Thoracic aorta (tissue), 2 donors: Measurements from ENCODE around the gene SH3RF1. TPM values are rescaled to one million over a fixed set of nuclear protein-coding genes. Genes with fewer than 3 reads are reported as not detected.
A peak's percentile ranks its signal among the peaks of the same experiment; 100 is the strongest.

Source experiments
- ATAC-seq: fragments of 150-250 bp; one replicate; pipeline ENCODE4 v1.8.0; 2017; ENCODE audit warnings: low read depth; ENCODE audit not compliant: insufficient number of reproducible peaks, low FRiP score
- DNase-seq: peaks from one replicate; pipeline ENCODE4 v3.0.0-alpha.2; 2020; ENCODE audit warnings: low spot score
- H3K27ac ChIP-seq, 2 donors: fragments of 200-600 bp; sonication (generic); 1 replicate in 1 of 2; 2 replicates in 1 of 2; pipeline ENCODE4 v1.5.1; 2016; ENCODE audit warnings: mild to moderate bottlenecking in 2 of 2, moderate library complexity in 2 of 2
- H3K27me3 ChIP-seq: fragments of 200-600 bp; sonication (generic); replicated peaks from 2 replicates; pipeline ENCODE4 v1.6.0; 2016; ENCODE audit warnings: mild to moderate bottlenecking; ENCODE audit not compliant: insufficient read depth
- H3K36me3 ChIP-seq: fragments of 200-600 bp; sonication (generic); one replicate; pipeline ENCODE4 v1.5.1; 2016
- H3K4me1 ChIP-seq, 2 donors: fragments of 200-600 bp; sonication (generic); 1 replicate in 1 of 2; 2 replicates in 1 of 2; pipeline versions ENCODE4 v1.5.1 to v1.6.0; 2016; ENCODE audit warnings: low read depth in 2 of 2, mild to moderate bottlenecking in 1 of 2; ENCODE audit not compliant: control insufficient read depth in 1 of 2
- H3K4me3 ChIP-seq: fragments of 200-600 bp; sonication (generic); 2 replicates; pipeline ENCODE4 v1.5.1; 2016; ENCODE audit warnings: mild to moderate bottlenecking
- H3K9me3 ChIP-seq: fragments of 200-600 bp; sonication (generic); 2 replicates; pipeline ENCODE4 v1.5.1; 2016
- CTCF ChIP-seq: fragments of 200-600 bp; sonication (generic); IDR thresholded peaks from one replicate; pipeline ENCODE4 v1.5.1; 2019; ENCODE audit warnings: antibody characterized with exemption
- total RNA-seq, 2 donors: library from RNA; depleted of rRNA; stranded (reverse); fragments of >200 nt; gene quantifications; one replicate each; pipeline versions ENCODE4 v1.1.0 to v1.2.3, GENCODE V29; 2016

SH3RF1 gene
- total RNA-seq, 2 donors from 2014 or later, result 21.9 to 24.6 TPM

GRCh38 chr4:169236873-169237626 is 33.7 kb downstream of the SH3RF1 start:
- Histone ChIP-seq H3K36me3 (no peaks in the 10 kb centered on the region), H3K4me1 (peaks cover 23 to 70% of the 10 kb centered on the region in 2 donors), H3K4me3 (no peak overlapping the region), H3K9me3 (no peaks in the 10 kb centered on the region), H3K27ac (peak overlapping the region in 1 of 2 donors; percentile 19), H3K27me3 (no peaks in the 10 kb centered on the region)
- TF ChIP-seq CTCF, result no peak
- ATAC-seq, result peak; percentile 13
- DNase-seq, result no peak

GRCh38 chr4:169236078-169236477 is 34.7 kb downstream of the SH3RF1 start:
- H3K27ac ChIP-seq, result no peak overlapping the region
- TF ChIP-seq CTCF, result no peak
- no peaks in the 10 kb centered on the region for H3K27me3 ChIP-seq
- no peaks in the 10 kb centered on the region for H3K9me3 ChIP-seq
- peaks cover 19 to 61% of the 10 kb centered on the region in 2 donors for H3K4me1 ChIP-seq
- DNase-seq, result no peak
- no peaks in the 10 kb centered on the region for H3K36me3 ChIP-seq
- no peak overlapping the region for H3K4me3 ChIP-seq
- ATAC-seq, result no peak

- DNase-seq (no peak), ATAC-seq (no peak)
- Histone ChIP-seq H3K9me3 (no peaks in the 10 kb centered on the region), H3K4me1 (peaks cover 25 to 61% of the 10 kb centered on the region in 2 donors), H3K36me3 (no peaks in the 10 kb centered on the region), H3K27me3 (no peaks in the 10 kb centered on the region), H3K4me3 (no peak overlapping the region), H3K27ac (no peak overlapping the region)
- no peak for TF ChIP-seq CTCF
Observed at GRCh38 chr4:169234137-169234855, 36.5 kb downstream of the SH3RF1 start.

GRCh38 chr4:169233691-169234090 is 37.1 kb downstream of the SH3RF1 start:
- ATAC-seq, result no peak
- H3K4me1 ChIP-seq, result peaks cover 25 to 61% of the 10 kb centered on the region in 2 donors
- H3K4me3 ChIP-seq, result no peak overlapping the region
- H3K27me3 ChIP-seq, result no peaks in the 10 kb centered on the region
- no peak for DNase-seq
- H3K9me3 ChIP-seq, result no peaks in the 10 kb centered on the region
- TF ChIP-seq CTCF, result no peak
- no peaks in the 10 kb centered on the region for H3K36me3 ChIP-seq
- H3K27ac ChIP-seq, result no peak overlapping the region

GRCh38 chr4:169231647-169232262 is 39.0 kb downstream of the SH3RF1 start:
- no peak for TF ChIP-seq CTCF
- Histone ChIP-seq H3K36me3 (no peaks in the 10 kb centered on the region), H3K4me3 (no peak overlapping the region), H3K27ac (no peak overlapping the region), H3K27me3 (no peaks in the 10 kb centered on the region), H3K9me3 (no peaks in the 10 kb centered on the region), H3K4me1 (peaks cover 10 to 43% of the 10 kb centered on the region in 2 donors)
- no peak for DNase-seq
- ATAC-seq, result no peak
